ENCODE measurements around the gene SCN7A.
"Not testable (repeated sequence)": the region's sequence is repeated elsewhere in the genome, so short reads cannot be mapped to it uniquely, and the experiment has no call there.

Gene SCN7A

DNA sequence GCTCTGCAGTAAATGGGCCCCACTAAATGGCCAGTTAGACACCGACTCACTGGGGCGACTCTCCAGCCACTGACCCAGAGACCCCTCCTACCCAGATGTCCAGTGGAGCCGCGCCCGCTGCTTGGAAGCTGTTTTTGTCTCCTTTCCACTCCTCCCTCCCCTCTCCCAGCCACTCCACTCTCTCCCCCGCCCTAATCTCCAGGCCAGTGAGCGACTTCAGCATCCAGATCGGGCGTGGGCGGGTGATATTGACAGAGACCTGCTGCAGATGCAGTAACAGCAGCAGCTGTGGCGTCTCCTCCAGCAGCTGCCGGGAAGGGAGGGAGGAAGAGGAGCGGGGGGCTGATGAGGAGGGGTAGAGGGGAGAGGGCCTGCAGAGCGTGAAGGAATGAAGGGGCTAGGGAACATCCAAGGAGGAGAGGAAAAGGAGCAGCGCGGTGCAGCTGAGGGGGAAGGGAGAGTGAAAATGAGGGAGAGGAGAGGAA lies at the start of gene SCN7A:
Gene SCN7A (minus strand): TSS at position 110 of the 485 bp plus-strand sequence. CDS start 16,553 bp downstream, outside the sequence.
- DNase-seq, result no peak

- DNase-seq, result peak; percentile 62
Observed at GRCh38 chr2:166539340-166540162, 45.5 kb upstream of the SCN7A start.

DNA sequence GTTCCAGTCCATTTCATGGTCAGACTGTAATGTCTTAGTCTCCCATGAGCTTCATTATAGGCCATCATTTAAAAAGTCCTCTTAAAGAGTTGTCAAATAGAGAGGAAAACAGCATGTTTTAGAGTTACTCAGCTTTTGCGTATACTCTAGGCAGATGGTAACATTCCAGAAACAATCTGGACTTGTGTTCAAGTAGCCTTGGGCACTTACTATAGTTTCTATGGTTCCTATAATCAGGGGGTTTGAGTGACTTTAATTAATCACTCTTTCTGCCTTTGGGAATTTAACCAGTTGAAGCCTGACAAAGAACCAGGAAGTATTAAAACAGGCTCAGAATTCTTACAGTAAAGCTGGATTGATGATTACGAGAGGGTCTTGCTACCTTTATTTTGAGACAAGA lies 42.1 kb upstream of the SCN7A start:
- DNase-seq, result no peak

DNA sequence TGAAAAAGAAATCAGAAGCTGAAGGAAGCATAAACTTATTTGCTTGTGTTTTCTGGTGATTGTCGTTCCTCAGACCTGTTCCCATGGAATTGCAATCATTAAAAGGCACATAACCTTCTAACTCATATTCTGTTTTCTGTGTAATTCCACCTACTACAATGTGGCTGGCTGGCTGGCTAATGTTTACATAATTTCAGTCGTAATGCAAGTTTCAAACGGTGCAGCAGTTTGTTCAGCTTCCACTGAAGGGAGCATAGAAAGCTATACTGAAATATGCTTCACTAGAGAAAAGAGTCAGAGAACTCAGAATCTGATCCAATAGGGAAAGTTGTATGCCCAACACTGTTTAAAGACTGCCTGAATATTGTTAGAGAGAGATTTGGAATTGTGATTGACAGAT lies 27.1 kb upstream of the SCN7A start:
- DNase-seq, result no peak

DNA sequence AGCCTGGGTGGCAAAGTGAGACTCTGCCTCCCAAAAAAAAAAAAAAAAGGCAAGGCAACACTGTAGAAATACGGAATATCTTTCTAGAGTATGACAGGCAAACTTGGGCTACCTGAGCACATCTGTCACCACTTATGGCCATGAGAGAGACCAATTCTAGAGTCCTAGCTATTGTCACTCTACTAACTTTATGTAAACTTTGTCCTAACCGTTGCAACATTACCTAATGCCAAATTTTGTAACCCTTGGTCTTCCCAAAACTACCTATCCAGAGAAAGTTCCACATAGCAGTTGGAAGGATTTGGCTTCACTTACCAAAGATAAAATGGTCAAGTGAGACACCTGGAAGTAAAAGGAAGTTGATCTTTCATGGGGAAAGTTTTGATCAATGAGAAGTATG lies 26.6 kb upstream of the SCN7A start:
- DNase-seq, result no peak

DNA sequence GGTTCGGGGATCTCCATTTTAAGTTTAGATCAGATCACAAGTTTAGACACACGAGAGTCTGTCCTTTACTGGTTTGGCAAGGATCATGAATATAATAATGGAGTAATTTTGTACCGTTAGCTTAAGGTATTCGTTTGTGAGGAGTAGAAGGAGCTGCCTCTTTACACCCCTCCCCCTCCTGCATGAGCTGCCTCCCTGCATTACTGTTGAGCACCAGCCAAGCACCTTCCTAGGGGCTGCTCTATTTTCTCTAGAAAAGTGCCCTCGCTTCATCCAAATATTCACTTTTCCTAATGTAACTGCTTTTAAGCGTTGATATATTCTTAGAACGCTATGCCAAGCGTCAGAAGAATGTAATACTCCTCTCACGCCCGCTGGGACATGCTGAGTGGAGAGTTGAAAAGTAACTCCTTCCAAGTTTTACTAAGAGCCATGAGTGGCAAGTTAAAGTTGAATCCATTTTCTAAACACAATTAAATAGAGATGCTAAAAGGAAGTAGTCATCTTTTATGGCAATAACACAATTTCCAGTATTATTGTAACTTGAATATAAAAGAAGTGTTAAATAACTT lies 25.4 kb upstream of the SCN7A start:
- DNase-seq, result no peak

DNA sequence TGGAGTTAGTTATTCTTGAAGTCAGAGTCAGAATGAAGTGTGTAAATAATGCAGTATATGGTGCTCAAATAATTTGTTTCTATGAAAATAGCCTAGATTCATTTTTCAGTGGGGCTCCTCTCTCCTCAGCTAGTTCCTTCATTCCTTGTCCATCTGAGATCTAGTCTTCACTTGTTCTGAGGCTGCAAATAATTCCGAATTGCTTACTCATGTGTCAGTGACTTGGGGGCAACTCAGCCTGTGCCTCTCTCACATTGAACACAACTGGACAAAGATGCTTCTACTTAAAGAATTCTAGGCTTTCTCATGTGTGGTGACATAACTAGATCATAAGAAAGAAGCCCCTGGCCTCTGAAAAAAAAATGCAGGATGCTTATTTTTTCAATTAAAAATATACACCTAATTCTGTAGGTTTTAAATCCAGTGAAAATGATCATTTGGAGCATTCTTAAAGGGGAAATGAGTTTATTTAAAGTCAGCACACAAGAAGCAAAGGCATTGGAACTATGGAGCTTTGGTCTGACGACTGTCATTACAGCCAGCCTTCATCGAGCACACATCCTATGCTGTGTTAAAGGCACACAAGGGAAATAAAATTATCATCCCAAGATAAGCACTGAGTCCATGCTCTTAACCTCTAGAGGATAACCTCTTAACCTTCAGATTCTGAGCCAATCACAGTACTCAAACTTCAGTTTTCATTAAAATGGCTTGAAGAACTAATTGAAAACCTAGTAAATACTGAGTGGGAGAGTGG lies 24.8 kb upstream of the SCN7A start:
- no peak for DNase-seq

DNA sequence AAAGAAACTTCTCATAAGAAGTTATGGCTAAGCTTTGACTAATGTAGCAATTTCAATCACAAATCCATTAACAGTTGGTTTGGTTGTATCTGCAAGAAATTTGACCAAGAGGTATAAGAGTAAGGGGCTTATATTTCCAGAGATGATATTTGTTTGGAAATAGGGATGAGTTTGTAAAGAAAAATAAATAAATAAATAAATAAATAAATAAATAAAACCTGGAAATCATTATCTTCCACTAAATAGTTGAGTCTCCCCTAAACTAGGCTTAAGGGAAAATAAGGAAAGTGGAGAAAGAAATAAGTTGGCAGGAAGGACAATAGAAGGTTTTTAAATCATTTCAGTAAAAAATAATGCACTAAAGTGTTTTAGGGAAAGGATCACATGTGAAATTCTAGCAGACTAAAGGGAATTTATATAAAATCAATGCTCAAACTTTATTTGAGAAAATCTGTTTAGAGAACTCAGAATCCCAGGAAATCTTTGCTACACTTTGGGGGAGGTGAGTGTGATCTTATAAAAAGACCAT lies 23.5 kb upstream of the SCN7A start:
- DNase-seq, result no peak

GRCh38 chr2:166516712-166517303 lies 22.8 kb upstream of the SCN7A start:
- peak; percentile 3 for DNase-seq

GRCh38 chr2:166513952-166514351 lies 19.9 kb upstream of the SCN7A start:
- DNase-seq, result no peak

DNA sequence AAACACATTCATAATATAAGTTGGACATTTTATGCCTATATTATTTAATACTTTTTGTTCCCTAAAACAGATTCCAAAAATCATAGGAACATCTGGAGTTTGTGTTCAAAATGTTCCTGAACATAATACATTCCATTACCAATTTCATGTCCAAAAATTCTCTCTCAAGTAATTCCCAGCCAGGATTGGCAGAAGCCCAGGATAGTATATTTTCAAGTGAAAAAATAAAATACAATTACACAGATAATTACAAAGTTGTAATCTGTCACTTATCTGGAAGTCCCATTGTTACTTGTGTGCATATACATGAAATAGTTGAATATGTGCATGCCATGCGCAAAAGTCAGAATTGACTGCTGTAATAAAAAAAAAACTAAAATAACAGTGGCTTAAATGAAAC lies 5.2 kb upstream of the SCN7A start:
- DNase-seq, result no peak

DNA sequence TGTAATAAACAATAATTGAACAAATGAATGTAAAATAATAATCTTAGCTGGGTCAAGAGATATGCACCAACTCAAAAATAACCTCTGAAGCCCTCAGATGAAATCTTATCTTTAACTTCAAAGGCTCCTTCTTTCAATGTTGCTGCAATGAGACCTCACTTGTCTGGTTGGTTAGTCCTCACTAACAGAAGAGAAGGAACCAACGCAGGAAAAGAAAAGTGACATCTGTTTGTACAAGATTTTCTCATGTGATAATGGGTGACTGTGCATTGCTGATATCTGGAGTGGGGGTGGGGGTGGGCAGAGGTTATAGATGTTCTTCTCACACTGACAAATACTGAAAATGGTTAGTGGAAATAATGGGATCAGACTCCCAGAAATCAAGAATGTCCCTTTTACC lies 2.6 kb downstream of the SCN7A start:
- no peak for DNase-seq

GRCh38 chr2:166487171-166487570 lies 6.9 kb downstream of the SCN7A start:
- DNase-seq, result no peak

- DNase-seq, result no peak
Observed at GRCh38 chr2:166485558-166486178, 8.4 kb downstream of the SCN7A start.

DNA sequence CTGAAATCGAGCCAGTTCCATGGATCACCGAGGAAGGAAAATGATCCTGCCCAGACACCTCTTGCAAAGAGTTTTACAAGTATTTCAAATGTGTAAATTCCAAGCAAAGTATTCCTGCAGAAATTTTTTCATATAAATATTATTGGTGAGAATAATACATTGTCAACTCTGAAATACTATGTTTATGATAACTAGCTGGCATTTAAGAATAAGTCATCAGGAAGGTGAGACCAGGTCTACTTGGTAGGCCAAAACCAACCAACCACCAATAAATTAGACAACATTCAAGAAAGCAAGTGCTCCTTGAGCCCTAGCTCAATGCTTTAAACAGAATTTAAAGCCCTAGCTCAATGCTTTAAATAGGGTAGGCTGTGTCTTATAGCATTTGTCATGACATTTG lies 21.7 kb downstream of the SCN7A start:
- DNase-seq, result no peak

DNA sequence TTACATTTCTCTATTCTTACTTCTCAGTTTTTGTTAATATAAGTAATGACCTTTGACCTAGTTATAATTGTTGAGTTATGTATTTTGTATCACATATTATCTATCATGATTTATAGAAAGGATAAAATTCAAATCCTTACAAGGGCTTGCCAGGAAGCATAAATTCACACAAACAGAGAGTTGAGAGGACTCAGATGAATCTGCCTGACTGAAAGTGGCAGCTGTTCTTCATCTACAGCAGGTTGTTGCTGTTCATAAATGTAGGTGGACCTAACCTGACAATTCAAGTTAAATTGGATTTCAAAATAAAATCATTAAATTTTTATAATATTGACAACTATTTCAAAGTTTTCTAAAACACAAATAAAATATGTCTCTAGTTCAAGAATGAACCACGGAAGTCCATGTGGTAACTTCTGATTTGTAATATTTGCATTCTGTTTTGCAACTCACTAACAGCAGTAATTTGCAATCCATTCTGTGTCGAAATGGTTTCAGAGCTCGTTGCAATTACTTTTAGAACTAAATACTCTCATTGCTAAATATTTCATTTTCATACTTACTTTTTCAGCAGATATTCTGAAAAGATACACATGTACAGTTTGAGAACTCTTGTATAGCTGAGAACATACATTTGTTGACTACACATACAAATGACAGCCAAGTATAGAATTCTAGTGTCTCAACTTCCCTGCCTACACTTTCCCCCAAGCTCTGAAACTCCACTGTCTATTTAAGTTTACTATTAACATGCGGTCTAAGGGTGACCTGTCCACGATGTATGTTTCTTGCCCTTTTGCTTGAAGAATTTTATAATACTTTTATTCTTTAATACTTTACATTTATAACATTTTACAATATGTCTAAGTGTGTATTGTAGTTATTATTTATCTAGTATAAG lies 25.7 kb downstream of the SCN7A start:
- no peak for DNase-seq

DNA sequence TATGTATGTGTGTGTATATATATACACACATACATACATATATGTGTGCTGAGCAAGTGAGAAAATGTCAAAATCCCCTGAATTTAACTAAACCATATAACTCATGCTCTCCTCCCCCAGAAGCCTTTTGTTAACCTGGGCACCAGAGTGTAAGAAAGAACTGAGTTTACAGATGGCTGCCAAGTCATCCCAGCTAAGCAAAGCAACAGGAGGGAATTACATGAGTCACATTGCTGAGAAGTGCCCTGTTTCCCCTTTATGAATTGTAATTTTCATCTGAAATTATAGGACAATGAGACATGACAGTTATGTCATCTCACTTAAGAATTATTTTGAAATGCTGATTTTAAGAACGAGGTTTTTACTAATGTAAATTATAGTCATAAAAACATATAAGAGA lies 29.9 kb downstream of the SCN7A start:
- DNase-seq, result no peak

DNA sequence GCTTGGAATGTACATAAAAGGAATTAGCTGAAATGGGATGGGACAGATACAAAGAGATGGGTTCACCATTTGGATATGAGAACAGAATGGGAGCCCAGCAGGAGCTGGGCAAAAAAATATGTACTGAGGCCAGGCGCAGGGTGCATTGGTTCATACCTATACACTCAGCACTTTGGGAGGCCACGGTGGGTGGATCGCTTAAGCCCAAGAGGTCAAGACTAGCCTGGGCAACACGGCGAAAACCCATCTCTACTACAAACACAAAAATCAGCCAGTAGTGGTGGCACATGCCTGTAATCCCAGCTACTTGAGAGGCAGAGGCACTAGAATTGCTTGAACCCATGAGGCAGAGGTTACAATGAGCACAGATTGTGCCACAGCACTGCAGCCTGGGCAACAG lies 30.4 kb downstream of the SCN7A start:
- DNase-seq, result no peak

- DNase-seq, result no peak
Observed at GRCh38 chr2:166458674-166459073, 35.4 kb downstream of the SCN7A start.

DNA sequence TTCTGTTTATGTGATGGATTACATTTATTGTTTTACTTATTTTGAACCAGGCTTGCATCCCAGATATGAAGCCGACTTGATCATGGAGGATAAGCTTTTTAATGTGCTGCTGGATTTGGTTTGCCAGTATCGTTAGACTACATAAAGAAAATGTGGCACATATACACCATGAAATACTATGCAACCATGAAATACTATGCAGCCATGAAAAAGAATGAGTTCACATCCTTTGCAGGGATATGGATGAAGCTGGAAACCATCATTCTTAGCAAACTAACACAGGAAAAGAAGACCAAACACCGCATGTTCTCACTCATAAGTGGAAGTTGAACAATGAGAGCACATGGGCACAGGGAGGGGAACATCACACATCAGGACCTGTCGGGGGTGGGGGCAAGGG lies 38.2 kb downstream of the SCN7A start:
- DNase-seq, result not testable (repeated sequence)

- no peak for DNase-seq
Observed at GRCh38 chr2:166454006-166454595, 39.9 kb downstream of the SCN7A start.
